Stimulated activated CD4-positive, alpha-beta T cell treated with anti-CD3 and anti-CD28 coated beads, Interleukin-15, amount 100 ng/mL, for 1 hour (primary cell): ENCODE results near the gene CUEDC2.

Experiments used
- DNase-seq, 2 donors: peaks; one replicate each; pipeline ENCODE4 v3.0.0-alpha.2; 2020; ENCODE audit warnings: low read depth in 1 of 2, low spot score in 1 of 2

Gene CUEDC2

DNA sequence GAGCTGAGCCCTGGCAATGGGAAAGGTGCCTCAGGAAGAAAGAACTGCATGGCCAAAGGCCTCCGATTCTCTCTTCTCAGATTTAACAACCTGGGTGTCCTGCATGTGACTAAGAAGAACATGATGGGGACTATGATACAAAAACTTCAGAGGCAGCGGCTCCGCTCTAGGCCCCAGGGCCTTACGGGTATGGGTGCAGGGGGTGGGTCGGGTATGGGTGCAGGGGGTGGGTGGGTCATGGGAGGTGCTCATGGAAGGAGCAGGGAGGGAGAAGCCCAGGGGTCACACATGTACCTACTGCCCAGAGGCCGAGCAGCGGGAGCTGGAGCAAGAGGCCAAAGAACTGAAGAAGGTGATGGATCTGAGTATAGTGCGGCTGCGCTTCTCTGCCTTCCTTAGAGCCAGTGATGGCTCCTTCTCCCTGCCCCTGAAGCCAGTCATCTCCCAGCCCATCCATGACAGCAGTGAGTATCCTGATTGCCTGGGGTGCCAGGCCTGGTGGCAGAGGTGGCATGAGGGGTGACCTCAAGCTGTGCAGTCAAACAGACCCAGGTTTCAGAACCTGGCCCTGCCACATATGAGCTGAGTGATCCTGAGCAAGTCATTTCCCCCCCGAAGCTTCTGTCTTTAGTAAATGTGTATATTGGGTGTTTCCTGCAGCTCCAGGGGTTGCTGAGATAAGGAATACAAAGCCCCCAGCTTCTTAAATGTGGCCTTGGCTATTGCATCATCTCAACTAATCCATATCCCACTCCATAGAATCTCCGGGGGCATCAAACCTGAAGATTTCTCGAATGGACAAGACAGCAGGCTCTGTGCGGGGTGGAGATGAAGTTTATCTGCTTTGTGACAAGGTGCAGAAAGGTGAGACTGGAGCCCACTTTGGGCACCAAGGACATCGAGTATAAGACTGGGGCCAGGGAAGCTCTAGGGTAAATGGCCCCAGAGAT lies 34.9 kb downstream of the CUEDC2 start:
- DNase-seq = no peak

DNA sequence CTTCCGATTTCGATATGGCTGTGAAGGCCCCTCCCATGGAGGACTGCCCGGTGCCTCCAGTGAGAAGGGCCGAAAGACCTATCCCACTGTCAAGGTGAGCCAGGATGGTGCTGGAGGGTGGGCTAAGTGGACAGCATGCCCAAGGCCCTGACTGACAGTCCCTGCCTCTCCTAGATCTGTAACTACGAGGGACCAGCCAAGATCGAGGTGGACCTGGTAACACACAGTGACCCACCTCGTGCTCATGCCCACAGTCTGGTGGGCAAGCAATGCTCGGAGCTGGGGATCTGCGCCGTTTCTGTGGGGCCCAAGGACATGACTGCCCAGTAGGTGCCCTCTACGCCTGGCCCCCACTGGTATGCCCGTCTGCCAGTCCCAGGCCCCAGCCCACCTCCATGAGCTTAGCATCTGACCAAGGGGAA lies 35.6 kb downstream of the CUEDC2 start:
- no peak for DNase-seq

DNA sequence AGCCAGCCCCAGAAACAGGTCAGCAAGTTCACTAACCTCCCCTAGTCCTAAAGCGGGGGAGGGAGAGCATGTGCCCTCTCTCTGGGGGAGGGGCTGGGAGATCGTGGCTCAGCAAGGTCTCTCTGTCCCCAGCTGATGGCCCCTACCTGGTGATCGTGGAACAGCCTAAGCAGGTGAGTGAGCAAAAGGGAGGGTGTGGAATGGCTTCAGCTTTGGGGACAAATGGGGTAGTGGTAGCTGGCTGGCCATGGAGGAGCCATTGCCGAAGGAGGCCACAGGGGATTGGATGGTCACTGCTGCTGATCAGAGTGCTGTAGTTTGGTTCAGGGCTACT lies 36.1 kb downstream of the CUEDC2 start:
- DNase-seq = no peak

DNA sequence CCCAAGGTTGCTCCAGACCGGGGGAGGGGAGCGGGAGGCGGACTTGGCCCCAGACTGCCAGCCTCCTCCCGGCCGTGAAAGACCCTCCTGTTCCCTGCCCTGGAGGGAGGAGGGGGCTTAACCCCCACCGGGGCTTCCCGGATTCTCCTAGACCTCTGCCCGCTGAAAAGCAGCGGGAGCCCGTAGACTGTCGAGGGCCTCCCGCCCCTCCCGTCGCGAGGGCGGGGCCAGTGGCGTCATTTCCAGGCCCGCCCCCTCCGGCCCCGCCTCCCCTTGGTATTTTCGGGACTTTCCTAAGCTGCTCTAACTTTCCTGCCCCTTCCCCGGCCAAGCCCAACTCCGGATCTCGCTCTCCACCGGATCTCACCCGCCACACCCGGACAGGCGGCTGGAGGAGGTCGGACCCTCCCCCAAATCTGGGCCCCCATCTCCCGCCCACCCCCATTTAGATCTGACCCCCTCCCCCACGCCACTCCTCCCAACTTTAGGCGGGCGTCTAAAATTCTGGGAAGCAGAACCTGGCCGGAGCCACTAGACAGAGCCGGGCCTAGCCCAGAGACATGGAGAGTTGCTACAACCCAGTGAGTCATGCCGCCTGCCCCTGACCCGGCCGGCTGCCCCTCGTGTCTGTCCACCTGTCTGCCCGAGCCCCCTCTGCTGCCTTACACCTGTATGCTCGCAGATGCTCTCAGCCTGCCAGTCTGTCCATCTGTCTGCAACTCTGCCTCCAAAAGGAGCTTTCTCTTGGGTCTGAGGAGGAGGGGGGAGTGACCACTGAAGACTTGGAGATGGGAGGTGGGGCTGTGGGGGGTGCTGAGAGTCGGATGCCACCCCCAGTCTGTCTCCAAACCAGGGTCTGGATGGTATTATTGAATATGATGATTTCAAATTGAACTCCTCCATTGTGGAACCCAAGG lies 36.7 kb downstream of the CUEDC2 start, which contains the start of gene NFKB2:
TSS of gene NFKB2 (plus strand) at position 306 of the 917 bp plus-strand sequence. CDS start at position 561, 255 bp downstream.
- DNase-seq = peak; percentile 92 to 93

DNA sequence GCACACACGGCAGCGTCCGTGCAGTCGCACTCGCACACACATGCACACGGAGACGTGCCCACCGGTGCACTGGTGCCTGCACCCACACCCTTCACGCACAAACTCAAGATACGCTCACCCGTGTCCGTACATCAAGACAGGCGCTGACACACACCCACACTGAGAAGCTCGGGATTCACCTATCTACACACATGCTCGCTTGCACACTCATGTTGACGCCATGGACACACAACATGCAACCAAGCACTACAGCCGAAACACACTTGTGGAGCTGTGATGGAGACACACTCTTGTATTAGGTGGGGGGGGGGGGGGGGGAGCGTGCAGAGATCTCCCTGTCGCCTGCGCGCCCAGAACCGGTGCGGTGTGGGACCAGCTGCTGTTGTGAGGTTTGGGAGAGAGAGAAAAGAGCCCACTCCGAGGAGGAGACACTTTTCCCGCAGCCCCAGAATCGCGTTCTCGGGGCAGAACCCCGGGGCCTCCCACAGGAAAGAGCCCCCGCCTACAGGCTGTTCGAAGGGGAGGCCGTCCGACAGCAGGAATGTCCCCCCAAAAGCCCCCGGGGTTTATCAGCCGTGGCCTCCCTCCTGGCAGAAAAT lies 37.5 kb downstream of the CUEDC2 start:
- peak in 1 of 2 donors; percentile 55 for DNase-seq

DNA sequence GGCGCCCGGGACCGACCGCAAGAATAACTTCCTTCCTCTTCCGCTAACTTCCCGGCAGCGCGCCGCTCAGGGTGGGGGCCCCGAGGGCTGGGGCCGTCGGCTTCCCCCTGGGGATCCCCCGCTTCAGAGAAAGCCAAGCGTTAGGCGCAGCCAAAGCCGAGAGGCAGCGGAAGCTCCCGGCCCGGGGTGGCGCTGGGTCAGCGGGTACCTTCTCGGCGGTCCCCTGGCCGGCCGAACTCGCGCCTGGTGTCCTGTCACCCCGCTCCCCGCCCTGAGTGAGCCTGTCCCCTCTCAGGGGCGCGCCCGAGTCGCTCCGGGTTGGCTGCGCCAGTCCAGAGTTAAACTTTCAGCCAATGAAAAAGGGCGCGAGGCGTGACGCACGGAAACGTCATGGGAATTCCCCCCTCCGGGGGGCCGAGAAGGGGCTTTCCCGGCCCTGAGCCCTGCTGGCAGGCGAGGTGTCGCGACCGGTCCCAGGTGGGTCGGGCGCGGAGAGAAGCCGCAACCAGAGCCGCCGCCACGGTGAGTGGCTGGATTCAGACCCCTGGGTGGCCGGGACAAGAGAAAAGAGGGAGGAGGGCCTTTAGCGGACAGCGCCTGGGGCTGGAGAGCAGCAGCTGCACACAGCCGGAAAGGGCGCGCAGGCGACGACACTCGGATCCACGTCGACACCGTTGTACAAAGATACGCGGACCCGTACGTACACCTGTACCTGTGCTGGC lies 38.1 kb downstream of the CUEDC2 start:
- DNase-seq = peak; percentile 98

DNA sequence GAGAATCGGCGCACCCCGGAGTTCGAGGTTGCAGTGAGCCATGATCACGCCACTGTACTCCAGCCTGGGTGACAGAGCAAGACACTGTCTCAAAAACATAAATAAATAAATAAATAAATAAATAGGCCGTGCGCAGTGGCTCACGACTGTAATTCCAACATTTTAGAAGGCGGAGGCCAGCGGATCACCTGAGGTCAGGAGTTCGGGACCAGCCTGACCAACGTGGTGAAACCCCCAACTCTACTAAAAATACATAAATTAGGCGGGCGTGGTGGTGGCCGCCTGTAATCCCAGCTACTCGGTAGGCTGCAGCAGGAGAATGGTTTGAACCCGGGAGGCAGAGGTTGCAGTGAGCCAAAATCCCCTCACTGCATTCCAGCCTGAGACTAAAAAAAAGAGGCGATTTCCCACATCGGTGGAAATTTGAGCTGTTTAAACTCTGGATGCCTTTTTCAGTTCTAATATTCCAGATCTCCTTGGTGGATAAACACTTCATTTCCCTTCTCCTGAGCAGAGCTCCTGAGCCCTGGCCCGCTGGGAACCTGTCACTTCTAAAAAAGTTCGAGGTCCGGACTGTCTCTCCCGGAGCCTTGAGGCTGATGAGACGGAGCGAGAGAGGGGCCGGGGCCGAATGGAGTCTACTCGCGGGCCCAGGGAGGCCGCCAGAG lies 38.8 kb downstream of the CUEDC2 start:
- no peak for DNase-seq

DNA sequence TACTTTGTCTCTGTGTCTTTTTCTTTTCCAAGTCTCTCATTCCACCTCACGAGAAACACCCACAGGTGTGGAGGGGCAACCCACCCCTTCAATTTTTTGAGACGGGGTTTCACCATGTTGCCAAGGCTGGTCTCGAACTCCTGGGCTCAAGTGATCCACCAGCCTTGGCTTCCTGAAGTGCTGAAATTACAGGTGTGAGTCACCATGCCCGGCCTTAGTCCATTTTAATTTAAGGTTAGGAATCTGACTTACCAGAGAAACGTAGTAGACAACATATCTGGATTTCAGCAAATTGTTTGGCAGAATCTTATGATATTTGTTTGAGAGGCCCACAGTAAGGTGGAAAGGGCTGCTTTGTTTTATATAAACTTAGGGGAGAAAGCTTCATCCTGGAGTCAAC lies 40.1 kb downstream of the CUEDC2 start:
- DNase-seq = no peak

DNA sequence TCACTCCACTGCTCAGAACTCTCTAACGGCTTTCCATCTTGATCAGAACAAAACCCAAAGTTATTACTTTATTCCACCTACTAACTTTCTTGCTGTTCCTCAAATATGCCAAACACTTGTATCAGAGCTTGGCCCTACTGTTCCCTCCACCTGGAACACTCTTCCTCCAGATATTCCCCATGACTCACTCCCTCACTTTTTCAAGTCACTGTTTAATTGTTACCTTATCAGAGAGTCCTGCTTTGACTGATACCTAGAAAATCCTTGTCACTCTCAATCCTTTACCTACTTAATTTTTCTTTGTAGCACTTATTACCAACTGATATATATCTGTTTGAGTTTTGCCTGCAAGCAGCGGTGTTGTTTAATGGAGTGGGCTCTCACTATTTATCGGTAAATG lies 42.5 kb downstream of the CUEDC2 start:
- no peak for DNase-seq

DNA sequence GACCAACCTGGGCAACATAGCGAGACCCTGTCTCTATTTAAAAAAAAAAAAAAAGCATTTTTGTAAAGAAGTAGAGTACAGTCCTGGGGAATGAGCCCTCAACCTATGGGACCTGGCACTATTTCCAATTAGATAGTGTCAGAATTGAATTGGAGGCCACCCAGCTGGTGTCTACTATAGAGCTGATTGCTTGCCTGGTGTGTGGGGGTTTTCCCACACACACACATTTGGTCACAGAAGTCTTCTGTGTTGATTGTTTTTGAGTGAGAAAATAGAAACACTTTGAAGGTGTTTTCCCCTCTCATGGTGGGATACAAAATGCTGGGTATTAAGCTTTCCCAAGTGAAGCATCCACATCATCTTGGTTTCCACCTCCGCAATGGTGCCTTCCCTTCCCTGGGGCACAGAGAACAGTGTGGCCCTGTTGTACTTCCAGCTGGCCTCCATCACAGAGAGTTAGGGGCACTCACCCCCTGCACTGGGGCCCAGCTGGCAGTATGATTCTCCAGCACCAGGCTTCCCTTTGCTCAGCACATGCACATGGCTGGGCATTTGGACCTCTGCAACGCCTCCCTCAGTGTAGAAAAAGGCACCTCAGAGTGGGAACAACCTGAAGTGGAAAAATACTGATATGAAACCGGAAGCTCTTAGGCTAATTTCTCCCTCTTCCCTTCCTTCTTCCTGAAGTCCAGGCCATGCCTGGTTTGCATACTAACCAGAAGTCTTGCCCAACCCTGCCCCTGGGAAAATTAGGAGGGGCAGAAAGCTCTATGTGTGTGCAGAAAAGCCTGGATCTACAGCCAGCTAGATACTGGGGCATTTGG lies 47.6 kb downstream of the CUEDC2 start:
- DNase-seq = no peak

DNA sequence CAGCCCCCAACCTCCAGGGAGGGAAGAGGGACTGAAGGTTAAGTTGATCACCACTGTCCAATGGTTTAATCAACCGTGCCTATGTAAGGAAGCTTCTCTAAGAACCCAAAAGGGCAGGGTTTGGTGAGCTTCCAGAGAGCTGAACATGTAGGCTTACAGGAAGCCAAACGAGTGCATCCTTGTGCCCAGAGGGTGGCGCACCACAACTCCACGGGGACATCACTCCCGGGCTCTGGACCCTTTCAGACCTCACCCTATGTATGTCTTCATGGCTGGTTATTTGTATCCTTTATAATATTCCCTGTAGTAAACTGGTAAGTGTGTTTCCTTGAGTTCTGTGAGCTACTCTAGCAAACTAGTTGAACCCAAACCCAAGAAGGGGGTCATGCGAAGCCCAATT lies 48.3 kb downstream of the CUEDC2 start:
- DNase-seq = no peak

DNA sequence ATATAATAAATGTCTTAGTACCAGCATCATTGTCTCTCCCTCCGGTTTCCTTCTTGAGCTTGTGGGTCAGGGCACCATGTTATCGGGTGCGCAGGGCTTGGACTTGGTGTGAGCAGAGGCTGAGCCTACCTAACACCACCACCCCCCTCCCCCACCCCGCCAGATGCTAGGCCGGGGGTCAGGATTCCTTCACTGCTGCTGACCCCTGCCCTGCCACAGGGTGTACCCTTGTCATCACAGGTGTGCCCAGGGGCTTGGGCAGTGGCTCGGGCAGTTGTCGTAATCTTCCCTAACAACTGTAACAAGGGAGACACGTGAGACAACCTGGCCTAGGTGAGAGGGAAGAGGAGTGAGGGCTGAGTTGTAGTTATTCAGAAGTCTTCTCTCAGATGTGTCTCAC lies 49.5 kb downstream of the CUEDC2 start:
- DNase-seq = no peak

DNA sequence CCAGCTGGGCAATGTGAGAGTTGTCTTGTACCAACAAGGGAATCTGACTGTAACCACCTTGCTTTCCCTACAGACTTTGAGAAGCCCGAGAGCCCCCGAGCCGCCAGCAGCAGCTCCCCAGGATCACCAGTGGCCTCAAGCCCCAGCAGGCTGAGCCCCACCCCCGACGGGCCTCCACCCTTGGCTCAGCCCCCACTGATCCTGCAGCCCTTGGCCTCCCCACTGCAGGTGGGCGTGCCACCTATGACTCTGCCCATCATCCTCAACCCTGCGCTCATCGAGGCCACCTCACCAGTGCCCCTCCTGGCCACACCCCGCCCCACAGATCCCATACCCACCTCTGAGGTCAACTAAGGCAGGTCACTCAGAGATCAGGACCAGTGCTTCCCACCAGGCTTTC lies 50.4 kb downstream of the CUEDC2 start:
- DNase-seq = no peak

DNA sequence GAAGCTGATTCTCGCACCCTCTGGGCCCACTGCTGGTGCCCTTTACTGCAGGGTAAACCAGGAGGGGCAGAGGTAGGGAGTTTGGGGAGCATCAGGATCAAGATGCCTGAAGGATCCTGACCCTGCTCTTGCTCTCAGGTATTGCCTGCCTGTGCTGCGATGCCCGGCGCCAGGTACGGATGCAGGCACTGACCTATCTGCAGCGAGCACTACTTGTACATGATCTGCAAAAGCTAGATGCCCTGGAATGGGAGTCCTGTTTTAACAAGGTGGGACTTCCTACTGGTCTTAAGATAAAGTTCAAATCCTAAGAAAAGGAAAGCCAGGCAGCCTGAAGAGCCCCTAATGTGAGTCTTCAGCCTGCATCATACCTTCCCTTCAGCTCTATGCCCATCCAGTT lies 53.0 kb downstream of the CUEDC2 start:
- DNase-seq = no peak

DNA sequence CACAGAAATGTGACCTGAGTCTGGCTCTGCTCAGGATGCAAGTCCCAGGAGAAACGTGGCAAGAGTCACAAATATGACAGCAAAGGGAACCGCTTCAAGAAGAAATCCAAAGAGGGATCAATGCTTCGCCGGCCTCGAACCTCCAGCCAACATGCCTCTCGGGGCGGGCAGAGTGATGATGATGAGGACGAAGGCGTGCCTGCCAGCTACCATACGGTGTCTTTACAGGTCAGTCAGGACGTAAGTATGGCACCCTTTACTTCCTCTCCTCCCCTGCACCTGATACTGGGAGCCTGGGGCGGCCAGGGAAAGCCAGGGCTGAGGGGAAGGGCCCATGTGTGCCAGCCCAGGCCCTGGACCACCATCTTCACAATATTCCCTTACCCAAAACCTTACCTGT lies 55.5 kb downstream of the CUEDC2 start:
- no peak for DNase-seq

DNA sequence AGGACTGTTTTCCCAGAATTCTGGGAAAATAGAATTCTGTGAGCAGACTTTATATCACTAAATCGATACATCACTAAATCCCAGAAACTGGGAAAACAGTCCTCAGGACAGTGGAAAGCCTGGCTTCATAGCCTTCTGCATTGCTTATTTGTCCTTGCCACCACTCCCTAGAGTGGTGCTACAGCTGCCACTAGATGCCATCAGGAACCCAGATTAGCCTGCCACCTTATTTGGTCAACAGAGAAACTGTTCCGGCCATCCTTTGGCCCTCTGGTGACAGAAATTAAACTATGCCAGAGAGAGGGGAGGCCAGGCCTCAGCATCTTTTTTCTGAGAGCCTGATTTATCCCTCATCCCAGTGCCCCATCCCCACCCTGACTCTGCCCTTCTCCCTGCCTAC lies 56.5 kb downstream of the CUEDC2 start:
- DNase-seq = no peak

DNA sequence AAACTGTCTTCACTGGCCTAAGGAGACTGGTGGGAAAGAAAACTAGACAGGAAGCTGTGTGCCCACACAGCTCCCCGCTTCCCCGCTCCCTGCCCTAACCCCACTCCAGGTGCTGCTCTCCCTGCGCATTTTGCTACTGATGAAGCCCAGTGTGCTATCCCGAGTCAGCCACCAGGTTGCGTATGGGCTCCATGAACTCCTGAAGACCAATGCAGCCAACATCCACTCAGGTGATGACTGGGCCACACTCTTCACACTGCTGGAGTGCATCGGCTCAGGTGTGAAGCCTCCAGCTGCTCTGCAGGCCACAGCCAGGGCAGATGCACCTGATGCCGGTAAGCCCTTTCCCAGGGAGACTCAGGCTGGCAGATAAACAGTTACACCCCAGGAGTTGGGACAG lies 57.1 kb downstream of the CUEDC2 start:
- no peak for DNase-seq
